ENCODE measurements around the gene MT4. TPM values are rescaled to one million over a fixed set of nuclear protein-coding genes. Genes with fewer than 3 reads are reported as not detected.

The MT4 gene
- total and polyA plus RNA-seq, 2 donors (not counting 1 experiment from before 2014, with no cell fraction given): not detected

DNA sequence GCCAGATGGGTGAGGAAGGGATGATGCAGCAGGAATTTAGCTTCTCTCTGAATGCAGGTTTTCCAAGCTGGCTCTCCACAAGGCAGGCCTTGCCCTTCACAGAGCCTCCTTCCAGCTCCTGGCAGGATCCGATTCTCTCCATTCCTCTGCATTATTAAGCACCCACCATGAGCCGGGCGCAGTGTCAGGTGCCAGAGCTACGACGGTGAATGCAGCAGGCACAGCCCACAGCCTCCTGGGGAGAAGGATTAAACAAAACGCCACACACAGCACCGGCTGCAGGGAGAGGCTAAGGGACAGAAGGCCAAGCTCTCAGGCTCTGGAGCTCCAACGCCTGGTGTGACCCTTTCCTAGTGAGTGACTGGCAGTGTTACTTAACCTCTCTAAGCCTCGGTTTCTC lies 36.5 kb downstream of the MT4 start:
- Histone ChIP-seq H3K4me1 (ENCODE audit: control insufficient read depth, extremely low read depth, insufficient read depth, low read length) (peaks cover 9% of the 10 kb centered on the region), H3K79me2 (ENCODE audit: control insufficient read depth, insufficient read depth, low read length) (no peaks in the 10 kb centered on the region), H3K27me3 (ENCODE audit: control insufficient read depth, insufficient read depth, low read length) (no peaks in the 10 kb centered on the region), H3K9me3 (ENCODE audit: control insufficient read depth, insufficient read depth, low read depth, low read length) (no peaks in the 10 kb centered on the region), H4K20me1 (ENCODE audit: control insufficient read depth, extremely low read depth, insufficient read depth, low read length) (no peaks in the 10 kb centered on the region), H3K27ac (ENCODE audit: insufficient read depth, low read length) (no peak overlapping the region), H3K9ac (ENCODE audit: insufficient read depth, low read length) (no peak overlapping the region), H2AFZ (ENCODE audit: low read length) (no peak overlapping the region), H3K36me3 (ENCODE audit: control insufficient read depth, insufficient read depth, low read length) (no peaks in the 10 kb centered on the region), H3K4me2 (ENCODE audit: extremely low read depth, insufficient read depth, low read length) (no peak overlapping the region), H3K4me3 (replicated peaks in 1 of 4; ENCODE audit: control extremely low read depth in 1 of 4, insufficient read depth in 1 of 4, low read depth in 3 of 4, low read length in 4 of 4) (no peak overlapping the region)
- TF ChIP-seq, protein P1, sequence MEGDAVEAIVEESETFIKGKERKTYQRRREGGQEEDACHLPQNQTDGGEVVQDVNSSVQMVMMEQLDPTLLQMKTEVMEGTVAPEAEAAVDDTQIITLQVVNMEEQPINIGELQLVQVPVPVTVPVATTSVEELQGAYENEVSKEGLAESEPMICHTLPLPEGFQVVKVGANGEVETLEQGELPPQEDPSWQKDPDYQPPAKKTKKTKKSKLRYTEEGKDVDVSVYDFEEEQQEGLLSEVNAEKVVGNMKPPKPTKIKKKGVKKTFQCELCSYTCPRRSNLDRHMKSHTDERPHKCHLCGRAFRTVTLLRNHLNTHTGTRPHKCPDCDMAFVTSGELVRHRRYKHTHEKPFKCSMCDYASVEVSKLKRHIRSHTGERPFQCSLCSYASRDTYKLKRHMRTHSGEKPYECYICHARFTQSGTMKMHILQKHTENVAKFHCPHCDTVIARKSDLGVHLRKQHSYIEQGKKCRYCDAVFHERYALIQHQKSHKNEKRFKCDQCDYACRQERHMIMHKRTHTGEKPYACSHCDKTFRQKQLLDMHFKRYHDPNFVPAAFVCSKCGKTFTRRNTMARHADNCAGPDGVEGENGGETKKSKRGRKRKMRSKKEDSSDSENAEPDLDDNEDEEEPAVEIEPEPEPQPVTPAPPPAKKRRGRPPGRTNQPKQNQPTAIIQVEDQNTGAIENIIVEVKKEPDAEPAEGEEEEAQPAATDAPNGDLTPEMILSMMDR (conservative IDR thresholded peaks at IDR 0.05 in 1 of 2, IDR thresholded peaks at IDR 0.05 in 1 of 2; ENCODE audit: low read depth in 1 of 2, low read length in 2 of 2): no peak
- TF ChIP-seq EZH2 (IDR thresholded peaks at IDR 0.05; ENCODE audit: low read length, missing control alignments): no peak
- DNase-seq (ENCODE audit: low read depth in 2 of 2): no peak

DNA sequence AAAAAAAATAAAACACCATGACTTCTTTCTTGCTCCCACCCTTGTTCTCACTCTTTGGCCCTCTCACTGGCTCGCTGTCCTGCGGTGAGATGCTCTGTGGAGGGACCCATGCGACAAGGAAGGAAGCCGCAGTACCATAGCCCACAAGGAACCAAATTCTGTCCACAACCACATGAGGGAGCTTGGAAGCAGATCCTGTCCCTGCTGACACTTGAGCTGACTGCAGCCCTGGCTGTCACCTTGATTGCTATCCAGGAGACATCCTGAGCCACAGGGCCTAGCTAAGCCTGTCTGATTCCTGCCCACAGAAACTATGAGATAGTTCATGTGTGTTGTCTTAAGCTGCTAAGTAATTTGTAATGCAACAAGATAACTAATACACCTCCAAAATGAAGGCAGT lies 38.7 kb downstream of the MT4 start:
- Histone ChIP-seq H3K79me2 (ENCODE audit: control insufficient read depth, insufficient read depth, low read length) (peaks cover 2% of the 10 kb centered on the region), H3K27ac (ENCODE audit: insufficient read depth, low read length) (no peak overlapping the region), H2AFZ (ENCODE audit: low read length) (no peak overlapping the region), H3K9ac (ENCODE audit: insufficient read depth, low read length) (no peak overlapping the region), H3K4me1 (ENCODE audit: control insufficient read depth, extremely low read depth, insufficient read depth, low read length) (peaks cover 22% of the 10 kb centered on the region), H3K4me3 (replicated peaks in 1 of 4; ENCODE audit: control extremely low read depth in 1 of 4, insufficient read depth in 1 of 4, low read depth in 3 of 4, low read length in 4 of 4) (no peak overlapping the region), H3K36me3 (ENCODE audit: control insufficient read depth, insufficient read depth, low read length) (no peaks in the 10 kb centered on the region), H3K27me3 (ENCODE audit: control insufficient read depth, insufficient read depth, low read length) (no peaks in the 10 kb centered on the region), H4K20me1 (ENCODE audit: control insufficient read depth, extremely low read depth, insufficient read depth, low read length) (no peaks in the 10 kb centered on the region), H3K9me3 (ENCODE audit: control insufficient read depth, insufficient read depth, low read depth, low read length) (no peaks in the 10 kb centered on the region), H3K4me2 (ENCODE audit: extremely low read depth, insufficient read depth, low read length) (no peak overlapping the region)
- peak; percentile 37 to 47 for DNase-seq (ENCODE audit: low read depth in 2 of 2)
- TF ChIP-seq, protein P1 (conservative IDR thresholded peaks at IDR 0.05 in 1 of 2, IDR thresholded peaks at IDR 0.05 in 1 of 2; ENCODE audit: low read depth in 1 of 2, low read length in 2 of 2): peak; percentile 8 to 47
- TF ChIP-seq EZH2 (IDR thresholded peaks at IDR 0.05; ENCODE audit: low read length, missing control alignments): no peak

DNA sequence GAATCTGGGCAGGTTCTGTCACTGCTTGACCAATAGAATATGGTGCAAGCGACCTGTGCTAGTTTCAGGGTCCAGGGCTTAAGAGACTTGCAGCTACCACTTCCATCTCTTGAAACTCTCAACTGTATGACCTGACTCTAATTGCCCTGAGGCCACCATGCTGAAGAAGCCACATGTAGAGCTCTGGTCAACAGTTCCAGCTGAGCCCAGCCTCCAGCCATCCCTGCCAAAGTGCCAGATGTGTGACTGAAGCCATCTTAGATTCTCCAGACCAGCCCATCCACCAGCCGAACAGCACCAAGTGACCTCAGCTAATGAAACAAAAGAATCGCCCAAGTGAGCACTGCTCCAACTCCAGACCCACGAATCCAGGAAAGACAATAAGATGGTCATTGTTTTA lies 40.1 kb downstream of the MT4 start:
- H4K20me1 ChIP-seq (ENCODE audit: control insufficient read depth, extremely low read depth, insufficient read depth, low read length): no peaks in the 10 kb centered on the region
- H3K79me2 ChIP-seq (ENCODE audit: control insufficient read depth, insufficient read depth, low read length): peaks cover 11% of the 10 kb centered on the region
- TF ChIP-seq EZH2 (IDR thresholded peaks at IDR 0.05; ENCODE audit: low read length, missing control alignments): no peak
- TF ChIP-seq, protein P1 (conservative IDR thresholded peaks at IDR 0.05 in 1 of 2, IDR thresholded peaks at IDR 0.05 in 1 of 2; ENCODE audit: low read depth in 1 of 2, low read length in 2 of 2): no peak
- H3K27me3 ChIP-seq (ENCODE audit: control insufficient read depth, insufficient read depth, low read length): no peaks in the 10 kb centered on the region
- no peak overlapping the region for H3K9ac ChIP-seq (ENCODE audit: insufficient read depth, low read length)
- no peaks in the 10 kb centered on the region for H3K36me3 ChIP-seq (ENCODE audit: control insufficient read depth, insufficient read depth, low read length)
- no peak for DNase-seq (ENCODE audit: low read depth in 2 of 2)
- peak overlapping the region; percentile 99 for H3K27ac ChIP-seq (ENCODE audit: insufficient read depth, low read length)
- H3K4me3 ChIP-seq (replicated peaks in 1 of 4; ENCODE audit: control extremely low read depth in 1 of 4, insufficient read depth in 1 of 4, low read depth in 3 of 4, low read length in 4 of 4): no peak overlapping the region
- peaks cover 22% of the 10 kb centered on the region for H3K4me1 ChIP-seq (ENCODE audit: control insufficient read depth, extremely low read depth, insufficient read depth, low read length)
- no peaks in the 10 kb centered on the region for H3K9me3 ChIP-seq (ENCODE audit: control insufficient read depth, insufficient read depth, low read depth, low read length)
- no peak overlapping the region for H2AFZ ChIP-seq (ENCODE audit: low read length)
- no peak overlapping the region for H3K4me2 ChIP-seq (ENCODE audit: extremely low read depth, insufficient read depth, low read length)
